NOMO-1 treated with dmso at 0.1 percent for 144 hours (cell line): ENCODE results near the gene NRP2.
A peak's percentile ranks its signal among the peaks of the same experiment; 100 is the strongest.

Experiments used
- DNase-seq: peaks from one replicate; lab custom pipeline; 2025; ENCODE audit not compliant: unreplicated experiment; lab: John Stamatoyannopoulos, UW

NRP2 gene

GRCh38 chr2:205659922-205660321 lies 22.4 kb upstream of the NRP2 start:
- DNase-seq, result no peak

- DNase-seq, result no peak
These were observed 21.7 kb upstream of the NRP2 start for GRCh38 chr2:205660521-205661124.

GRCh38 chr2:205661281-205661680 lies 21.0 kb upstream of the NRP2 start:
- DNase-seq, result no peak

- DNase-seq, result no peak
These were observed 19.9 kb upstream of the NRP2 start for GRCh38 chr2:205662206-205662965.

- no peak for DNase-seq
These were observed 16.5 kb upstream of the NRP2 start for GRCh38 chr2:205665791-205666190.

GRCh38 chr2:205670292-205670691 lies 12.0 kb upstream of the NRP2 start:
- no peak for DNase-seq

GRCh38 chr2:205673312-205673711 lies 9.0 kb upstream of the NRP2 start:
- no peak for DNase-seq

GRCh38 chr2:205675861-205676516 lies 6.3 kb upstream of the NRP2 start:
- DNase-seq, result peak; percentile 38

GRCh38 chr2:205678541-205679142 lies 3.7 kb upstream of the NRP2 start:
- no peak for DNase-seq

- no peak for DNase-seq
These were observed 2.8 kb upstream of the NRP2 start for GRCh38 chr2:205679410-205680009.

- DNase-seq, result peak; percentile 7
These were observed 2.2 kb upstream of the NRP2 start for GRCh38 chr2:205680067-205680466.

- DNase-seq, result no peak
These were observed 1.4 kb upstream of the NRP2 start for GRCh38 chr2:205680903-205681302.

GRCh38 chr2:205681401-205682238 lies 681 bp upstream of the NRP2 start:
- no peak for DNase-seq

- no peak for DNase-seq
These were observed 735 bp downstream of the NRP2 start for GRCh38 chr2:205682971-205683501.

GRCh38 chr2:205683502-205684367 lies 1.4 kb downstream of the NRP2 start:
- DNase-seq, result no peak

GRCh38 chr2:205684871-205685313 lies 2.6 kb downstream of the NRP2 start:
- DNase-seq, result no peak

- no peak for DNase-seq
These were observed 3.2 kb downstream of the NRP2 start for GRCh38 chr2:205685314-205686055.

- no peak for DNase-seq
These were observed 3.9 kb downstream of the NRP2 start for GRCh38 chr2:205686056-205686782.
